GM19324 (cell line): ENCODE data around the gene CEACAM5.

Experiments used
- ATAC-seq: cut with Tn5 transposase; IDR thresholded peaks from one replicate; pipeline ENCODE4 v1.9.1; 2021; ENCODE audit warnings: mild to moderate bottlenecking, moderate library complexity; ENCODE audit not compliant: unreplicated experiment, low FRiP score

Gene CEACAM5

GRCh38 chr19:41708481-41708880 lies at the start of gene CEACAM5:
CEACAM5 (plus strand) TSS chr19:41708626; CDS start chr19:41708732, 106 bp downstream.
- no peak for ATAC-seq

GRCh38 chr19:41666075-41666474 lies 42.4 kb upstream of the CEACAM5 start:
- no peak for ATAC-seq

GRCh38 chr19:41668315-41668714 lies 40.1 kb upstream of the CEACAM5 start:
- ATAC-seq, result no peak

GRCh38 chr19:41670755-41671154 lies 37.7 kb upstream of the CEACAM5 start:
- ATAC-seq, result no peak

GRCh38 chr19:41671486-41671885 lies 36.9 kb upstream of the CEACAM5 start:
- no peak for ATAC-seq

- ATAC-seq, result no peak
These were observed 26.0 kb upstream of the CEACAM5 start for GRCh38 chr19:41682437-41682836.

- no peak for ATAC-seq
These were observed 21.0 kb upstream of the CEACAM5 start for GRCh38 chr19:41687419-41687818.

GRCh38 chr19:41688098-41688497 lies 20.3 kb upstream of the CEACAM5 start, which contains the start of gene CEACAM7:
CEACAM7 (minus strand) TSS chr19:41688270; CDS start chr19:41688165, 105 bp downstream.
- no peak for ATAC-seq

GRCh38 chr19:41688687-41689086 lies 19.7 kb upstream of the CEACAM5 start:
- ATAC-seq, result no peak

- no peak for ATAC-seq
These were observed 18.2 kb upstream of the CEACAM5 start for GRCh38 chr19:41689993-41690800.

- no peak for ATAC-seq
These were observed 17.7 kb upstream of the CEACAM5 start for GRCh38 chr19:41690801-41691065.

GRCh38 chr19:41691268-41691970 lies 17.0 kb upstream of the CEACAM5 start:
- no peak for ATAC-seq

GRCh38 chr19:41694196-41694595 lies 14.2 kb upstream of the CEACAM5 start:
- no peak for ATAC-seq

- no peak for ATAC-seq
These were observed 13.4 kb upstream of the CEACAM5 start for GRCh38 chr19:41694831-41695635.

- ATAC-seq, result no peak
These were observed 12.7 kb upstream of the CEACAM5 start for GRCh38 chr19:41695745-41696144.

- no peak for ATAC-seq
These were observed 11.8 kb upstream of the CEACAM5 start for GRCh38 chr19:41696402-41697197.

- no peak for ATAC-seq
These were observed 11.1 kb upstream of the CEACAM5 start for GRCh38 chr19:41697198-41697855.

GRCh38 chr19:41698746-41699230 lies 9.6 kb upstream of the CEACAM5 start:
- ATAC-seq, result no peak

- no peak for ATAC-seq
These were observed 9.0 kb upstream of the CEACAM5 start for GRCh38 chr19:41699231-41699967.
